GM18873 (cell line): ENCODE measurements around the gene FSTL5.

Experiments
- ATAC-seq: cut with Tn5 transposase; IDR thresholded peaks from one replicate; pipeline ENCODE4 v1.9.1; 2021; ENCODE audit warnings: mild to moderate bottlenecking, moderate library complexity, moderate number of reproducible peaks; ENCODE audit not compliant: unreplicated experiment, low FRiP score

Gene FSTL5

GRCh38 chr4:161949946-161950725 is 213.7 kb downstream of the FSTL5 start:
- ATAC-seq, result no peak

DNA sequence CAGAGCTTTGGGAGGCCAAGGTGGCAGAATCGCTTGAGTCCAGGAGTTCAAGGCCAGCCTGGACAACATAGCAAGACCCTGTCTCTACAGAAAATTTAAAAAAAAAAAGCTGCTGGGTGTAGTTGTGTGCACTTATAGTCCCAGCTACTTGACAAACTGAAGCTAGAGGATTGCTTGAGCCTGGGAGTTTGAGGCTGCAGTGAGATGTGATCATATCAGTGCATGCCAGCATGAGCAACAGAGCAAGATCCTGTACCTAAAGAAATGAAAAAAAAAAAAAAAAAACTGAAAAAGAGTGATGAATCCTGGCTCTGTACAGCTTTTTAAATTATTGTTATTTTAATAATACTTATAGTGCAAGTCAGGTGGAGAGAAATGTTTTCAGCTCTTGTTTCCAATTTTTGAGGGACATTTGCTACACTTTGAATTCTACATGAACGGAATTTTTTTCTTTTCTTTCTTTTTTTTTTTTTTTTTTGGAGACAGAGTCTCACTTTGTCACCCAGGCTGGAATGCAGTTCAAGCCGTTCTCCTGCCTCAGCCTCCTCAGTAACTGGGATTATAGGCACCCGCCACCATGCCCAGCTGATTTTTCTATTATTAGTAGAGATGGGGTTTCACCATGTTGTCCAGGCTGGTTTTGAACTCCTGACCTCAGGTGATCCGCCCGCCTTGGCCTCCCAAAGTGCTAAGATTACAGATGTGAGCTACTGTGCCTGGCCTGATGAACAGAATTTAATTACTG is 215.6 kb downstream of the FSTL5 start:
- ATAC-seq, result no peak

DNA sequence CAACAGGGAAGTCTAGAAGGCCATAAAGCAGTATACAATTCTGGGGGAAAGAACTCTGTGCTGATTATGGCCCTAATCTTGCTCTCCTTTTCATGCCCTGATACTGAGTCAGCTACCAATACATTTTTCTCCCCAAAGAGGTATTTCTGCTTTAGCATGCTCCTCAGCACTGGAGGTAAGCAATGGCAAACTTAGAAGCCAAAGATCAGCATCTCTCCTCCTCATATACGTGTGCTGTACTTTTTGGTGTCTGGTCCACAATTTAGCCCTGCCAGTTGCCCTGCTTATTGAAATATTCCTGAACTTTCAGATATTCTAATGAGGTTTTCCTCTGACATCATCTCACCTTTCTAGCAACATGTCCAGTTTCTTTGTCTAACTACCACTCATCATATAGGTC is 226.2 kb downstream of the FSTL5 start:
- ATAC-seq, result no peak

- no peak for ATAC-seq
Observed at GRCh38 chr4:161936625-161937550, 226.9 kb downstream of the FSTL5 start.

- ATAC-seq, result no peak
Observed at GRCh38 chr4:161931089-161931488, 232.7 kb downstream of the FSTL5 start.

- ATAC-seq, result no peak
Observed at GRCh38 chr4:161929956-161930355, 233.8 kb downstream of the FSTL5 start.

DNA sequence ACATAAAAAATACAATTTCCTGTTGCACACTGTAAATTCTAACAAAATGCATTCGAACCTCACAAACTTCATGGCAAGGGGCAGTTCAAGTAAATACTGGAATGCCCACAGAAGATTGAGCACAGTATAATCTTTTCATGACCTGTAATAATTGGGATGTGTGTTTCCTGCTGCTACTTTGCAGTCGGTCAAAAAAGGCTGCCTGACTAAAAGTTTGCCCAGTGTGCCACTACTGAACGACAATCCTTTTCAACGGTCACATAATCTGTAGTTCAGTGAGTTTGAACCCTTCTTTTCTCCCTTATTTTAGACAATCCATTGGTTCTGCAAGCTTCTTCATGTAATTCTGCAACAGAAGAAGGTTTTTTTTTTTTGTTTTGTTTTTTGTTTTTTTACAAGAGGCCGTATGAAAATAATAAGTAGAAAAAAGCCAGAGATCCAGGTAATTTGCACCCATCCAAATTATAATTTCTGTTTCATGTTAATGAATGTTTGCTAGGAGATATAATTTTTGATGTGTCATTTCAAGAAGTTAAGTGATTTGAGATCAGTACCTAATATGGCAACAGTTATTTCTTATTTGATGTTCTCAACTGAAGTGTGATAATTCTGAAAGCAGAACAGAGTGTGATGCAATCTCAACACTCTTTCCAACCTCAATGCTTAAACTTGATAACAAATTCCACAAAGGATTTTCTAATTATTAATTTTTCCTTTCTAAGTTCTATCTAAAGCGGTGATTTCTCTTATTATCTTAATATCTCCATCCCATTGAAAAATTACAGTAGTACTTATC is 237.6 kb downstream of the FSTL5 start:
- ATAC-seq, result no peak

DNA sequence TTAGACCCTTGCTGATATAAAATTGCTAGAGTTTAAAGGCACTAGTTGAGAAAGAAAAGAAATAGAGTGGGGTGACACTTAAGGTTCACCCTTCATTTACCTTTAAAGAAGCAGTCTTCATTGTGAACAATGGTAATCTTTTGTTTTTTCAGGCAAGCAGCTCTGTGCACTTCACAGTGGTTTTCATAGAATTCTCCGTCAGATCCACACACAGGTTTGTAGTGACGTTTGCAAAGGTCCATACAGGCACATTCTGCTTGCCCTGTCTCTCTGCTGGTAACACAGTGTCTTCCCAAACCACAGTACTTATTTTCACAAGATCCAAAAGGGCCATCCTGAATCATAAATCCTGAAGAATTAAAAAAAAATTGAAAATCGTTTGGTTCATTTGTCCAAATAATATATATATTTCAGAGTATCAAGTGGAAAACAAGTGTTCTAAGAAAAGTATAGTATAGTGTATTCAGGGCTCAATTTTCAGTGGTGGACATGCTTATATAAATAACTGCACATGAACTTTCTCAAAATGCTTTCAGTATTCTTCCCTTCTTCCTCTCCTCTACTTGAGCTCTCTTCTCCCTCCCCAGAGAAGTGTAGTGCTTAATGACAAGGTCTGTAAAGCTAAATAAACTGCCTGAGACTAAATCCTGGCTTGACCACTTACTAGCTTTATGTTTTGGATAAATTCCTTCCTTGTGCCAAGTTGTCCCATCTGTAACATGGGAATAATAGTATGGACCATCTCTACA is 243.3 kb downstream of the FSTL5 start:
- no peak for ATAC-seq

GRCh38 chr4:161919442-161920220 is 244.2 kb downstream of the FSTL5 start:
- no peak for ATAC-seq

GRCh38 chr4:161916035-161916434 is 247.8 kb downstream of the FSTL5 start:
- no peak for ATAC-seq

- no peak for ATAC-seq
Observed at GRCh38 chr4:161907590-161907955, 256.2 kb downstream of the FSTL5 start.

DNA sequence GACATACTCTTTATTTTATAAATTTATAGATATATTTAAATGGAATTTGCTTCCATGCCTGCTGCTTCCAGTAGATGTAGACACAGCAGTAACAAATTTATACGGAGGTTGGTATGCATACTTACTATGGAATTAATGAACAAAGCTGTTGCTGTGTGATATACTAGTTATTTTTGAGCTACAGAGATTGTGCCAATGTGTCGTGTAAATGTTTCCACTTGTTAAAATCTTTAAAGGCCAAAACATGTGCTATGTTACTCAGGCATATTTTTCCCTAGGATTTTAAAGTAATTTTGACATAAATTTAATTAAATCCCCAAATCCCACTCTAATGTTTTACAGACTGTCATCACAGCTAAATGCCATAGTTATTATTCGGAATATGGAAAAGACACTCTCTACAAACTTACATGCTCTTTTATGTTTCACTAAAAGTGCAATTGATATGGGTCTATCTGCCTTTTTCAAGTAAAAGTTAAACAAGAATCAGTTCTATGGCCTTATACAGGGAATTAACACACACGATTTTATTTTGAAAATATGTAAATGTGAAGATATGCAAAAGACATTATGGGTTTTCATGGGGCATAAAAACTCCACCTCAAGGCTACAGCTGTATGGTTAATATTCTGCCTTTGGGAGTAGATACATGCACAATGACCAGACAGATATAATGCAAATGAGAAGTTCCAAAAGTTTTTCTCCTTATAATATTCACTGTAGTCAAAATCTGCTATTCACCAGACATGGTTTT is 256.8 kb downstream of the FSTL5 start:
- ATAC-seq, result no peak

- ATAC-seq, result no peak
Observed at GRCh38 chr4:161900110-161900509, 263.7 kb downstream of the FSTL5 start.

DNA sequence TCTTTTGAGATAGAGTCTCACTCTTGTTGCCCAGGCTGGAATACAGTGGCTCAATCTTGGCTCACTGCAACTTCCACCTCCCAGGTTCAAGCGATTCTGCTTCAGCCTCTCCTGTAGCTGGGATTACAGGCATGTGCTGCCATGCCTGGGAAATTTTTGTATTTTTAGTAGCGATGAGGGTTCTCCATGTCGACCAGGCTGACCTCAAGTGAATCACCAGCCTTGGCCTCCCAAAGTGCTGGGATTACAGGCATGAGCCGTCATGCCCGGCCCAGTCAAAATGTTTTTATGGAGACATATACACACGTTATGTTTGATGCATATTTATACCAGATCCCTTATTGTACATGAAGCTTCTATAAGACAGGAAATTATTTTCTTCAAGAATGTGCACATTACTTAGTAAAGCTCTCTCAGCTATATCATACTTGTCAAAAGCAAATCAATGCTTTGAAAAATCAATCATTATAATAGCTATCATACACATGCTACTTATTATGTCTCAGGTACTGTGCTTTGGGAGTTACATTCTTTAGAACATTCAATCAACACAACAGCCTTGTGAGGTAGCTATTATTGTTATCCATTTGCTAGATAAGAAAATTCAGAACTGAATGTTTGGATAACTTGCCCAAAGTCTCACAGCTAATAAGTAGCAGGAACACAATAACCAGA is 269.2 kb downstream of the FSTL5 start:
- no peak for ATAC-seq

- no peak for ATAC-seq
Observed at GRCh38 chr4:161894014-161894413, 269.8 kb downstream of the FSTL5 start.

GRCh38 chr4:161893566-161893965 is 270.2 kb downstream of the FSTL5 start:
- ATAC-seq, result no peak

DNA sequence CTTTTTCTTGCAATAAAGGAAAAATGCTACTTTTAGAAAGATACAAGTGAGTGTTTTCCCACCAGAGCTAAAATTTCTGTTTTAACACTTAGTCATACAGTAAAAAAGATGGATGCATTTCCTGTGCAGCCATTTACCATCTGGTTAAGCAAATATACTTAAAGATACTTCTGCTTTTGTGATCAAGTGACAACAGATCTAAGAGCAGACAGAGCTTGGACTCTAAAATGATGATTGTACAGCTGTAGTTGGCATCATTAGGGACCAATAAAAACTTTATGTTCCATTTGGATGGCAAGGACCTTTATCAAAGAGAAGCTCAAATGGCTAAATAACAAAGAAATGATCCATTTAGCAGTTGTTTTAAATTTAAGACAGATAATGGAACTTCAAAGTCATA is 270.8 kb downstream of the FSTL5 start:
- no peak for ATAC-seq
